T-cell (primary cell): Measurements from ENCODE around the gene CCDC33. TPM values are rescaled to one million over a fixed set of nuclear protein-coding genes. Genes with fewer than 3 reads are reported as not detected.

Experiments
- ATAC-seq, 4 experiments: fragments of 200-7000 bp in 3 of 4; fragments of 150-1000 bp in 1 of 4; cut with Tn5 transposase; replicated peaks in 1 of 4; 1 replicate in 3 of 4; 2 replicates in 1 of 4; pipeline ENCODE4 v1.10.0; 2021; ENCODE audit warnings: moderate library complexity in 3 of 4, mild to moderate bottlenecking in 2 of 4, moderate number of reproducible peaks in 1 of 4
- CTCF ChIA-PET, 2 donors: fragments of 300-600 bp; sonication (Branson Sonifier 250); formaldehyde crosslinking; loops; one replicate each; lab custom pipeline; 2022; ENCODE audit warnings: antibody characterized with exemption in 2 of 2; lab: Charles Lee
- POLR2A ChIA-PET, 2 donors: fragments of 300-600 bp; sonication (Branson Sonifier 250); formaldehyde crosslinking; loops; one replicate each; lab custom pipeline; 2022; ENCODE audit warnings: antibody characterized with exemption in 2 of 2; lab: Charles Lee
- DNase-seq, 35 experiments: peaks; one replicate each; pipeline versions ENCODE4 v3.0.0 to v3.0.0-alpha.2; 2013 to 2023
- H3K27ac ChIP-seq: one replicate; pipeline ENCODE4 v1.5.1; 2013; ENCODE audit warnings: low read length
- H3K27me3 ChIP-seq, 2 experiments: replicated peaks in 1 of 2; 1 replicate in 1 of 2; 2 replicates in 1 of 2; pipeline versions ENCODE4 v1.6.1 to v1.7.0; 2013; ENCODE audit warnings: low read length in 1 of 2, mixed read lengths in 1 of 2; ENCODE audit not compliant: control insufficient read depth in 2 of 2, insufficient read depth in 2 of 2; ENCODE audit errors: extremely low read depth in 1 of 2
- H3K36me3 ChIP-seq, 2 donors: 1 replicate in 1 of 2; 2 replicates in 1 of 2; pipeline versions ENCODE4 v1.6.1 to v1.7.0; 2013; ENCODE audit warnings: low read length in 1 of 2; ENCODE audit not compliant: control insufficient read depth in 2 of 2, insufficient read depth in 1 of 2; ENCODE audit errors: extremely low read depth in 1 of 2
- H3K4me1 ChIP-seq, 2 experiments: 1 replicate in 1 of 2; 2 replicates in 1 of 2; pipeline versions ENCODE4 v1.6.1 to v1.7.0; 2013; ENCODE audit warnings: low read length in 2 of 2, mixed read lengths in 1 of 2; ENCODE audit not compliant: insufficient read depth in 2 of 2, control insufficient read depth in 1 of 2; ENCODE audit errors: extremely low read depth in 1 of 2
- H3K4me3 ChIP-seq, 2 donors: 1 replicate in 1 of 2; 2 replicates in 1 of 2; pipeline versions ENCODE4 v1.5.1 to v1.7.0; 2013; ENCODE audit warnings: mild to moderate bottlenecking in 2 of 2, low read length in 1 of 2, moderate library complexity in 1 of 2; ENCODE audit not compliant: control insufficient read depth in 1 of 2; ENCODE audit errors: extremely low read depth in 1 of 2
- H3K9me3 ChIP-seq: 2 replicates; pipeline ENCODE4 v1.7.0; 2013
- H3K27ac Mint-ChIP-seq, 2 donors: one replicate each; pipeline ENCODE4 v1.8.0; 2020 to 2021; ENCODE audit warnings: mild to moderate bottlenecking in 2 of 2, mixed read lengths in 2 of 2
- H3K27me3 Mint-ChIP-seq, 2 donors: one replicate each; pipeline ENCODE4 v1.8.0; 2021 to 2022; ENCODE audit warnings: mixed read lengths in 2 of 2
- H3K36me3 Mint-ChIP-seq: one replicate; pipeline ENCODE4 v1.8.0; 2021; ENCODE audit warnings: mixed read lengths
- H3K4me1 Mint-ChIP-seq, 3 donors: one replicate each; pipeline ENCODE4 v1.8.0; 2020 to 2022; ENCODE audit warnings: mixed read lengths in 3 of 3, mild to moderate bottlenecking in 1 of 3
- H3K4me3 Mint-ChIP-seq, 3 donors: one replicate each; pipeline ENCODE4 v1.8.0; 2020 to 2022; ENCODE audit warnings: mild to moderate bottlenecking in 3 of 3, mixed read lengths in 3 of 3, moderate library complexity in 3 of 3
- H3K9me3 Mint-ChIP-seq, 3 donors: one replicate each; pipeline ENCODE4 v1.8.0; 2020 to 2022; ENCODE audit warnings: mixed read lengths in 3 of 3
- WGBS: methylation state at CpG from one replicate; pipeline ENCODE4 v1.1.5; 2013; ENCODE audit warnings: missing lambda C conversion rate; ENCODE audit not compliant: insufficient coverage; 5-methylcytosine and 5-hydroxymethylcytosine counted together
- total RNA-seq, 35 experiments: library from RNA in 6 of 35; stranded (reverse) in 6 of 35; fragments of 120-200 nt in 1 of 35; gene quantifications; one replicate each; pipeline versions ENCODE4 v1.2.1 to v1.2.4 and lab custom pipeline; 2013 to 2026

The CCDC33 gene
- total RNA-seq, 5 donors from 2014 or later (not counting 1 experiment from before 2014, with no cell fraction given), result not detected

DNA sequence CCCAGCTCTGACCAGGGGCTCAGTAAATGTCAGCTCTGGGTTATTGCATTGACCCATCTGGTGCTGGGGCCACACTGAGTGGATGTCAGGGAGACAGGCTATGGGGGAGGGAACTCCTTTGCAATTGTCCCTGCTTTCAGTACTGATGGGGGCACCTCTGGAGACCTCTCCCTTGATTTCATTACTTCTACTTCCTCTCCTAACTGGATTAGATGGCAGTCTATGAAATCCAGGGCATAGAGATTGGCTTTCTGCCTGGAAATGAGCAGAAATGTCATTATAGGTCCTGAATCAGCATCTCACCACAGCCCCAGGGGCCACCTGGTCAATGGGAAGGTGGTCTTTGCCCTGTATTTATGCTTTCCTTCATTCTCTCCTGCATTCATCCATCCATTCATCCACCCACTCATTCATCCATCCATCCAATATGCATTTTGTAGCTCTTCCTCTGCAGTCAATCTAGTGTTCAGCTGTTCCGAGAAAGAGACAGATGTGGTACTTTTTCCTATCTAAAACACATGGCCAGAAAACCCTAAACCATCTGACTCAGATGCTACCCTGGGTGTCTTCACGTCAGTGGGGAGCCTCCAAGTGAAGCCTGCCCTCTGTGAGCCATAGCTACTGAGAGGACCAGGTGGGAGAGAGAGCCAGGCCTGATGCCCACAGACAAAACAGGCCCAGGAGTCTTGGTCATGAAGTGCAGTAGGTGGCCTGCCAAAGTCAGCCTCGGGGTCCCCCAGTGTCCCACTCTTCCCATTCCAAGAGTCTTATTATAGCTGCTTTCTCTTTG is 57.1 kb downstream of the CCDC33 start:
- POLR2A ChIA-PET, result no interaction called here
- H3K4me3 Mint-ChIP-seq, result no peak overlapping the region
- no peaks in the 10 kb centered on the region for H3K36me3 Mint-ChIP-seq

DNA sequence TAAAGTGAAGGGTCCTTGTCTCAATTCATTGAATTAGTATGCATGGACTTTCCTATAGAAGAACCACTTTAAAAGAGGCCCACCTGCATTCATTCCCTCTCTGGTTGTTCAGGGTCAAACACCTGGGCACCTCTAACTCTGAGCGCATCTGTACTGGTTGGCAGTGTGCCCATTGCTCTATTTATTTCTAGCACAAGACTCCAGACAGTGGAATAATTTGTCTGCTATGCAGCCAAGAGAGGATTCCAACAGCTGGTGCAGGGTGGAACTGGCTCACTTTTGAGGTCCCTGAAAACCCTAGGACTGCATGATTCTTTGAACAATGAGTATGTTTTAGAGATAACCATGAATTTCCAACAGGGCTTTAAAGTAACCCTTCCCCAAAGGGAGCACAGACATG is 57.9 kb downstream of the CCDC33 start:
- H3K4me3 Mint-ChIP-seq, result no peak overlapping the region
- peaks cover 0 to 43% of the 10 kb centered on the region in 2 experiments for H3K27me3 ChIP-seq
- CTCF ChIA-PET, result no interaction called here
- POLR2A ChIA-PET, result no interaction called here
- H3K36me3 Mint-ChIP-seq, result no peaks in the 10 kb centered on the region
- H3K4me3 ChIP-seq, result no peak overlapping the region
- H3K4me1 Mint-ChIP-seq, result peaks cover 0 to 10% (median 4%) of the 10 kb centered on the region in 3 donors
- H3K27ac ChIP-seq, result no peak overlapping the region
- H3K27ac Mint-ChIP-seq, result no peak overlapping the region
- peaks cover 0 to 3% of the 10 kb centered on the region in 2 experiments for H3K4me1 ChIP-seq
- peaks cover 0 to 5% (median 0%) of the 10 kb centered on the region in 3 donors for H3K9me3 Mint-ChIP-seq
- no peak for DNase-seq
- no peaks in the 10 kb centered on the region for H3K9me3 ChIP-seq
- H3K27me3 Mint-ChIP-seq, result peaks cover 42 to 45% of the 10 kb centered on the region in 2 donors
- WGBS, result 60% methylated on average over 1 of the region's 1 CpG
- no peaks in the 10 kb centered on the region for H3K36me3 ChIP-seq
- no peak for ATAC-seq

More for the DNA sequence above, 57.1 kb downstream of the CCDC33 start:
- Histone ChIP-seq H3K27ac (no peak overlapping the region), H3K36me3 (no peaks in the 10 kb centered on the region), H3K4me3 (no peak overlapping the region), H3K9me3 (no peaks in the 10 kb centered on the region), H3K4me1 (peaks cover 0 to 3% of the 10 kb centered on the region in 2 experiments), H3K27me3 (peaks cover 0 to 41% of the 10 kb centered on the region in 2 experiments)
- Mint-ChIP-seq H3K4me1 (peaks cover 0 to 10% (median 4%) of the 10 kb centered on the region in 3 donors), H3K9me3 (peaks cover 0 to 5% (median 0%) of the 10 kb centered on the region in 3 donors), H3K27ac (no peak overlapping the region), H3K27me3 (peaks cover 46 to 48% of the 10 kb centered on the region in 2 donors)
- WGBS, result 40% methylated on average over 1 of the region's 3 CpGs
- CTCF ChIA-PET, result interaction anchor here in 1 of 2 donors (0.6 kb wide), 1 partner anchor 9 kb away, joined by 3 read pairs; no protein-coding TSS in a partner anchor
- DNase-seq, result no peak
- no peak for ATAC-seq

DNA sequence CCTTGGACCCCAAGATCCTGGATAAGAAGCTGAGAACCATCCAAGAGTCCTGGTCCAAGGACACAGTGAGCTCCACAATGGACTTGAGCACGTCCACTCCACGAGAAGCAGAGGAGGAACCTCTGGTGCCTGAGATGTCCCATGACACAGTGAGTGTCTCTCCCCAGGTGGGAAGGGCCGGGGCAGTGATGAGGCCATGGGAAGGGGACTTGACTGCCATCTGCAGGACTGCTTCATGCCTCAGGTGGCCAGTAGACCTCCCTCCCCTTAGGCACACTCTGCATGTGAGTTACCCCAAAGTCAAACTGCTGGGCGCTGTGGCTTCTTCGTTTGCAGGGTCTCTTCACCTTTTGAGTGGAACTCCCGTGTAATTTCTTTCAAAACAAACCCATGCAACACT is 59.7 kb downstream of the CCDC33 start:
- peaks cover 0 to 3% of the 10 kb centered on the region in 2 experiments for H3K4me1 ChIP-seq
- H3K36me3 ChIP-seq, result no peaks in the 10 kb centered on the region
- Mint-ChIP-seq H3K9me3 (peaks cover 0 to 5% (median 0%) of the 10 kb centered on the region in 3 donors), H3K27ac (no peak overlapping the region), H3K4me3 (no peak overlapping the region), H3K27me3 (peaks cover 42 to 43% of the 10 kb centered on the region in 2 donors), H3K36me3 (no peaks in the 10 kb centered on the region), H3K4me1 (peaks cover 0 to 10% (median 4%) of the 10 kb centered on the region in 3 donors)
- POLR2A ChIA-PET, result no interaction called here
- no peak for ATAC-seq
- no peak for DNase-seq
- no peak overlapping the region for H3K4me3 ChIP-seq
- CTCF ChIA-PET, result no interaction called here
- H3K27ac ChIP-seq, result no peak overlapping the region
- H3K27me3 ChIP-seq, result peaks cover under 1 to 55% of the 10 kb centered on the region in 2 experiments
- no peaks in the 10 kb centered on the region for H3K9me3 ChIP-seq
- no CpG with 5 or more reads among the region's 6 CpGs for WGBS

DNA sequence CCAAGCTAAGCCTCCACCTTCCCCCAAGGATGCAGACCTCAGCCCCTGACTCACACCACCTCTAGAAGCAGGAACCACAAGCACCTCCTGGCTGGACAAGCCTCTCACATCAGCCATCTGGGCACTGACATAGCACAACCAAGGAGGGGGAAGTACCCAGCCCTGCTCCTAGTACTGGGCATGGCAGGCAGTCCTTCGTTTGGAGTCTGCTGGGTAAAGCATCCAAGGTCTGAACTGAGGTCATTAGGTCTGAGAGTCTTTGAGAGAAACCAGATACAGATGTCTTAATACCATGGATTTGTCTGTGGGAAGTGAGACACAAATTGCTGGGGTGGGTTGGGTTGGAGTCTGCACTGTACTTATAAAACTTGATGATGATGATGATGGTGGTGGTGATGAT is 61.8 kb downstream of the CCDC33 start:
- 33% methylated on average over 1 of the region's 1 CpG for WGBS
- H3K27me3 Mint-ChIP-seq, result peaks cover 46 to 49% of the 10 kb centered on the region in 2 donors

DNA sequence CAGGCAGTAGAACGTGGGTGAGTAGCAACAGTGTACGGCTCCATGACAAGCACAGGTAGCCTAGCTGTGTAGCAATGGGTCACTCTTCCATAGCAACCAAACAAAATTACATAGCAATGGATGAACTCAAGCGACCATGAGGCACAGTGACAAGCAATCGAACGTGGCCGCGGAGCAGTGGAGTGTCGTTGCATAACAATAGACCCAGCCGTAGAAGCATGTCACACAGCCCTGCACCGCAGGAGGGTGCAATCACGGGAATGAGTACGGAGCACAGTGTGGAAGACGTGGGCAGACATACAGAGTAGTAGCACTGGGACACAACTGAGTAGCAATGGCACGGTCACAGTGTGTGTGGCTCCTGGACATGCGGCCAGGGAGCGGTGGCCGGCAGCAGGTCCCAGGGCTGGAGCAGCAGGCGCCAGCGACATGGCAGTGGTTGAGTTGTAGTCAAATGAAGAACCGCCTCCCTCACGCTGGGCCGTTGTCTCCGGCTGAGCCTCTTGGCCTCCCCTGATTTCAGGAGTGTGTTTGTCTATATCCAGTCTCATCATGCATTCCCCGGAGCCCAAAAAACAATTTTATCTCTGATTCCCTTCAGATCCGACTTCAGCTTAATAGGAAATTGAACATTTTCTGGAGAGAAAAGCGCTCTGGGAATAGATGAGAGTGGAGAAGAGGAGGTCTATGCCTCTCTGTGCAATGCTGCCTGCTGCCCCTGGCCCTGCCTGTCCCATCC is 64.1 kb downstream of the CCDC33 start:
- H3K4me3 Mint-ChIP-seq, result no peak overlapping the region
- CTCF ChIA-PET, result no interaction called here
- H3K36me3 Mint-ChIP-seq, result no peaks in the 10 kb centered on the region
- Histone ChIP-seq H3K4me1 (no peaks in the 10 kb centered on the region), H3K9me3 (no peaks in the 10 kb centered on the region), H3K27me3 (peaks cover 3 to 63% of the 10 kb centered on the region in 2 experiments), H3K4me3 (no peak overlapping the region), H3K36me3 (no peaks in the 10 kb centered on the region), H3K27ac (no peak overlapping the region)
- POLR2A ChIA-PET, result no interaction called here
- peaks cover 0 to 1% (median 0%) of the 10 kb centered on the region in 3 donors for H3K9me3 Mint-ChIP-seq
- H3K4me1 Mint-ChIP-seq, result no peaks in the 10 kb centered on the region
- peaks cover 44 to 54% of the 10 kb centered on the region in 2 donors for H3K27me3 Mint-ChIP-seq
- ATAC-seq (no peak), DNase-seq (no peak)
- 50% methylated on average over 19 of the region's 26 CpGs for WGBS
- H3K27ac Mint-ChIP-seq, result no peak overlapping the region

More for the DNA sequence above, 61.8 kb downstream of the CCDC33 start:
- no peak overlapping the region for H3K27ac ChIP-seq
- Mint-ChIP-seq H3K4me1 (no peaks in the 10 kb centered on the region), H3K9me3 (peaks cover 0 to 5% (median 0%) of the 10 kb centered on the region in 3 donors), H3K27ac (no peak overlapping the region), H3K4me3 (no peak overlapping the region), H3K36me3 (no peaks in the 10 kb centered on the region)
- no peaks in the 10 kb centered on the region for H3K36me3 ChIP-seq
- no peak overlapping the region for H3K4me3 ChIP-seq
- ChIA-PET POLR2A (no interaction called here), CTCF (no interaction called here)
- no peaks in the 10 kb centered on the region for H3K9me3 ChIP-seq
- H3K27me3 ChIP-seq, result peaks cover 3 to 51% of the 10 kb centered on the region in 2 experiments
- ATAC-seq, result no peak
- no peak for DNase-seq
- H3K4me1 ChIP-seq, result no peaks in the 10 kb centered on the region

DNA sequence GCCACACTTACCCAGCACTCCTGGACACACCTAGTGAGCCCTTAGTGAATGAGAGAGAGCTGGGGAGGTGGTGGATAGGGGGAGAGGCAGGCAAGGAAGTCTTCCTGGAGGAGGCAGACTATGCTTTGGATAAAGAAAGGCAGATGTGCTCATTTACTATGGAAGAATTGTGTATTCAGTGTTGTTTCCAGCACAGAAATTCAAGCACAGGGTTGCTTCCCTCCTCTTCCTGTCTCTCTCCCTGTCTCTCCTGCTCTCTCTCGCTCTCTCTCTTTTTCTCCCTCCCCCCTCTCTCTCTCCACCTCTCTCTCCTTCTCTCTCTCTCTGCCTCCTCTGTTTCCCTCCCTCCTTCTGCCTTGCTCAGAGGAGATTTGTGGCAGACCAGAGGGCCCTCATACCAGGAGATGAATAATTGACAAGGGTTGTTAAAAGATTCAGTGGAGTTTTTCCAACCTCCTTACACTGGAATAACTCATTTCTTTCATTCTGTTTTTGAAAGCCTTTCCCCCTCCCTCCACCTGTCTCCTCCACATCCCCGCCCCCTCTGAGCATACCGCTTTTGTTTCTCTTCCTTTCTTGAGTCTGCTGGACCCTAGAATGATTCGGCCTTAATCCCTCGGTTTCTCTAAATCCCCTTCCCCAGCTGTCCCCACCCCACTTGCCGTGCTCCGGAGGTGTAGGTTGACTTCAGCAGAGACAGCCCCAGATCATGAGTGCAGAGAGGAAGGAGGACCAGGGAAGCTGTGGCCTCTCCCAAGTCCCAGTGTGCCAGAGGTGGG is 65.6 kb downstream of the CCDC33 start:
- no peak for DNase-seq

More for the DNA sequence above, 65.6 kb downstream of the CCDC33 start:
- Mint-ChIP-seq H3K4me1 (no peaks in the 10 kb centered on the region), H3K27ac (no peak overlapping the region), H3K27me3 (peaks cover 52 to 65% of the 10 kb centered on the region in 2 donors), H3K36me3 (no peaks in the 10 kb centered on the region), H3K4me3 (no peak overlapping the region), H3K9me3 (no peaks in the 10 kb centered on the region)
- no peaks in the 10 kb centered on the region for H3K9me3 ChIP-seq
- ChIA-PET CTCF (no interaction called here), POLR2A (no interaction called here)
- H3K36me3 ChIP-seq, result no peaks in the 10 kb centered on the region
- H3K27ac ChIP-seq, result no peak overlapping the region
- H3K27me3 ChIP-seq, result peaks cover 3 to 68% of the 10 kb centered on the region in 2 experiments
- 61% methylated on average over 4 of the region's 7 CpGs for WGBS
- no peaks in the 10 kb centered on the region for H3K4me1 ChIP-seq
- ATAC-seq, result no peak
- H3K4me3 ChIP-seq, result no peak overlapping the region
